Superior temporal gyrus (tissue), 1 donor: ENCODE data around the gene CCPG1.

Source experiments
- DNase-seq: peaks from one replicate; pipeline ENCODE4 v3.0.0-alpha.2; 2016; ENCODE audit errors: extremely low spot score

The CCPG1 gene

DNA sequence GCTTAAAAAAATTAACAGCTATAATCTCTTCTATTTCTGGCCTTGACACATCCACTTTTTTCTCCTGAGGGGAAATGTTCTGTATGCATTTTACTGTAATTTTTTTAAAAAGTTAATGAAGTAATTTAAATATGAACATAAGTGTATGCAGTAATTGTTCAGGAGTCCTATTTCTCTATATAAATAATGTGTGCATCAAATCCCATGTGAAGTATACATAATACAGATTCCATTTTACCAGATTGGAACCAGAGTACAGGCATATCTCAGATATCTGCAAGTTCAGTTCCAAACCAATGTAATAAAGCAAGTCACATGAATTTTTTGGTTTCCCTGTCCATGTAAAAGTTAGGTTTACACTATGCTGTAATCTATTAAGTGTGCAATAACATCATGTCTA, 26.6 kb downstream of the CCPG1 start:
- DNase-seq, result no peak

DNA sequence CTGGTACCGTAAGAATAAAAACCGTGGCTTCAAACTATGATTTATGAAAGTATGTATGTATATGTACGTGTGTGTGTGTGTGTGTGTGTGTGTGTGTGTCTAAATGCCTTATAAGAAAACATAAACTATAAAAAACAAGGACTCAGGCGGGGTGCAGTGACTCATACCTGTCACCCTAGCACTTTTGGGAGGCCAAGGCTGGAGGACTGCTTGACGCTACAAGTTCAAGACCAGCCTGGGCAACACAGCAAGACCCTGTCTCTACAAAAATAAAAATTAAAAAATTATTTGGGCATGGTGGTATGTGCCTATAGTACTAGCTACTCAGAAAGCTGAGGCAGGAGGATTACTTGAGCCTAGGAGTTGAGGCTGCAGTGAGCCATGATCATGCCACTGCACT, 29.1 kb downstream of the CCPG1 start:
- DNase-seq, result no peak

DNA sequence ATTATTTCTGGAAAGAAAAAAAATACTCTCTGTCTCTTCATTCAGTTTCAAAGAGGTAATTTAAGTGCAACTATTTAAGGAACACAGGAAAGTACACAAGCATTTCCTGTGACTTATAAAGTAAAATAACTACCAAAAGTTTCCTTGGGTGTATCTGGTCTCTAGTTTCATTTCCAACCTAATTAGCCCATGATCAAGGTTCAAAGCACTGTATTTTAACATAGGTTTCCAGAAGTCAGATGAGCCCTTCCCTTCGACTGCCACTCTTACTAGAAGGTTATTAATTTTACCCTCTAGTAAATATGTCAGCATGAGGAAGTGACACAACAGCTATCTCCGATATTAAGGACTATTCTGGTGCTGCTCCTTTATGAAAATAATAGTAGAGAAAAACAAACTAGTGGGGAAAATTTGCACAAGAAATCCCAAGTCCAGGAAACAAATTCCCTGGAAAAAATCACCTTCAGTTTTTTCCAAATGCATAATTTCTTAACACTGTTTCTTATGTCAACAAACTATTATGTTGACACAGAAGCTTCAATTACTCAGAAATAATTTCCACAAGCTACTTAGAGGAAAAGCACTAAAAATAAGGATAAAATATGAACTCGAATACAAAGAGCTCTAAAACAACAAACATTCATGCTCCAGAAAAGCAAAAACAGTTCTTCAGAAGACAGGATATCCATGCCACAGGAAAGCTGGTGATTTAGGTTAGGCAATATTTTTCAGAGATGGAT, 35.3 kb downstream of the CCPG1 start:
- DNase-seq, result no peak

DNA sequence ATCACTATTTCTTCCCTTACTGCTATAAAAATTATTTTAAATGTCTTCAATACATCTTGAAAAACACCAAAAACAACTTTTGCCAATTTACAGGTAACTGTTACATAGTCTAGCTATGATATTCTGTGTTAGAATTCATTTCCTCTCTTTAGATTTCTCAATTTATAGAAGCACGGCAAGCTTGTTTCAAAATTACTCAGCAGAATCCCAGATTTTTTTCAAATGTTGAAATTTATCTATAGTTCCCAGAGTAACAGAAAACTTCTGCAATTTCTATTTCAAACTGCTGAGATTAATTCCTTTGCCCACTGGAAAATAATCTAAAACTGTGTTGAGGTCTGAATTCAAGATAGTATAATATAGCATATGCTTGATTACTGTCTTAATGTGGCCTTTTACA, 41.2 kb downstream of the CCPG1 start:
- DNase-seq, result no peak

DNA sequence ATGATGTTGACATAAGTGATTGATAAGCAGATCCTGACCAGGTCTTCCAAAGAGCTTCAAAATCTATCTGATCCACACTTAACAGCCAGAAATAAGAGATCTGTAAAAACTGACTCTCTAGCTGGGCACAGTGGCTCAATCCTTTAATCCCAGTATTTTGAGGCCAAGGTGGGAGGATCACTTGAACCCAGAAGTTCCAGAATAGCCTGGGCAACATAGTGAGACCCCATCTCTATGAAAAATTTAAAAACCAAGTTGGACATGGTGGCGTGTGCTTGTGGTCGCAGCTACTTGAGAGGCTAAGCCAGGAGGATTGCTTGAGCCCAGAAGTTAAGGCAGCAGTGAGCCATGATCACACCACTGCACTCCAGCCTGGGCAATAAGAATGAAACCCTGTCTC, 45.5 kb downstream of the CCPG1 start:
- no peak for DNase-seq

DNA sequence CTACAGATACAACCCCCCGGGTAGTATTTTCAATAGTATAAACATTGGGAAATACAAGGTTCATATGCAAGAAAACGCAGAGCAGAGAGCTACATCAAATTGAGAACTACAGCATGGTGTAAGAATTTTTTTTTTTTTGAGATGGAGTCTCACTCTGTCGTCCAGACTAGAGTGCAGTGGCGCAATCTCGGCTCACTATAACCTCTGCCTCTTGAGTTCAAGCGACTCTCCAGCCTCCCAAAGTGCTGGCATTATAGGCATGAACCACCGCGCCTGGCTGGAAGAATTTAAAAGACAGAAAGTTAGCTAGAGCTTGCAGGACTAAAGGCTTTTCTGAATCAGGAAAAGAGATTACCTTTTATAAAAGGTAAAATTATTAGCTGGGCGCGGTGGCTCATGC, 47.1 kb downstream of the CCPG1 start:
- no peak for DNase-seq

DNA sequence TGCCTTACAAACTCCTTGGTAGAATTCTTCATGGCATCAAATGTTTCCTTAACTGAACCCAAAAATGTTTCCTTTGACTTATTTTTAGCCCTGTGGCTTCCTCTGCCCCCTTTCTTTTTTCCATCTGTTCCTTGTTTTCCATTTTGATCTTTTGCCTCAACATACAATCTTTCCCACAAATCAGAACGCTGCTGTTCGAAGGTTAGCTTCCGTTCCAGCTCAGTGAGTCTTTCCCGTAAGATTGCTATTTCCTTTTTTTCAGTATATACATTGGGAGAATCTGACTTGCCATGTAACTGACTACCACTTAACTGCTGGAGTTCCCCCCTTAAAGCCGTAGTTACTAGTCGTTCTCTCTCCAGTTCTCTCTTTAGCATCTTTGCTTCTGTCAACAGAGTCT, 47.9 kb downstream of the CCPG1 start:
- no peak for DNase-seq

DNA sequence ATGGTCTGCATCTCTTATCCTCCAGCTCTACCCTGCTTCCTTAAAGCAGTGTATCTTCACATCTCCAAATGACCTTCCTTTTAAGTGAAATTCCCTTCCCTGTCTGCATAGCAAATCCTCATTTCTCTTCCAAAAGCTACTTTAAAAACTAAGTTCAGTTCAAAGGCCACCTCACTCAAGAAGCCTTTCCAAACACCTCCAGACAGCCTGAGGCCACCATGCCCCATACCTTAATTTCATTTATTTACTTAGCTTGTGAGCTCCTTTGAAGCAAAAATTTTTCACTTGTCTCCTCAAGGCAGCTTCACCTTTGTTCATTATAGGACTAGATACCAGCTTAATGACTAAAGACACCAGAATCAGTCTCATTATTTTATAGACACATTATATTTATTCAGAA, 49.7 kb downstream of the CCPG1 start:
- no peak for DNase-seq

DNA sequence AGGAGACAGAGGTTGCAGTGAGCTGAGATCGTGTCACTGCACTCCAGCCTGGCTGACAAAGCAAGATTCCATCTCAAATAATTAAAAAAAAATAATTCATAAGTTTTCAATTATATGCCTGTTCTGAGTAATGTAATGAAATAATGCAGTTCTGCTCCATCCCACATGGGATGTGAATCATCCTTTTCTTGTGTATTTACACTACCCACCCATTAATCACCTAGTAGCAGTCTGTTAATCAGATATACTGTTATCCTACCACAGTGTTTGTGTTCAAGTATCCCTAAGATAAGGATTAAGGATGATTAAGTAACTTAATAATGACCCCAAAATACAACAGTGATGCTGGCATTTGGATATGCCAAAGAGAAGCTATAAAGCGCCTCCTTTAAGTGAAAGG, 50.4 kb downstream of the CCPG1 start:
- no peak for DNase-seq

DNA sequence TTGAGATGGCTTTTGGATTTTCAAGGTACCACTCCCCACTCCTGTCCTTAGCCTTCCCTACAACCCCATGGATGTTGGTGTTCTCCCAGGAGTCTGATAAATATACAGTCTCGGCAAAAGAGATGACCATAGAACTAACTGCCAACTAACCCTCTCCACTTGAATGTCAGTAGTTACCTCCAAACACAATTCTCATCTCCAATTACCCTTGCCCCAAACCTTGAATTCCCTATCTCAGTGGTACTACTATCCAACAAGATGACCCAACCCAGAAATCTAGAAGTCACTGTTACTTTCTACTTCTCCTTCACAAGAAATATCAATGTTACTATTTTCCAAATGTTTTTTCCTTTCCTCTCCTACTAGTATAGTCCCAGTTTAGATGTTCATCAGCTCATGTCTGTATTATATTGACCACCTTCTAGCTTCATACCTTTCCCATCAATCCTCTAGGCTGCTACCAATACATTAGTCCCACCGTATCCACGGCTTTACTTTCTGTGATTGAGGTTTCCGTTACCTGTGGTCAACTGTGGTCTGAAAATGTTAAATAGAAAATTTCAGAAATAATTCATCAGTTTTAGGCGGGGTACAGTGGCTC, 51.1 kb downstream of the CCPG1 start:
- no peak for DNase-seq

DNA sequence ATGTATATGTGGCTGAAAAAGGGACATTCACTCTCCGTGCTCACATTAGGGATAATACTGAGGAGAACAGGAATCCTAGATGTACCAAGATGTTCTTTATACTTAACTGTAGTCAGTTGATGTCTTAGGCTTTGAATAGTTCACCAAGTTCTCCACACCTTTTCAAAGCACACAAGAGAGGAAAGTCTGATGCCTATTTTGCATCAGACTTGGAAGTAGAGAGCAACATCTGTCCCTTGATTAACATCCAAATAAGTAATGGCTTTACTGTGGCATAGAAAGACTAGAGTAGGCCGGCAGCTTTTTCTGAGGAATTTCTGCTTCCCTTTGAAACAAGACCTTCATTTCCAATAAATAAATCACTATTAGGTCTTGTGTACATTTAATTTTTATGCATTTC, 55.1 kb downstream of the CCPG1 start:
- no peak for DNase-seq

DNA sequence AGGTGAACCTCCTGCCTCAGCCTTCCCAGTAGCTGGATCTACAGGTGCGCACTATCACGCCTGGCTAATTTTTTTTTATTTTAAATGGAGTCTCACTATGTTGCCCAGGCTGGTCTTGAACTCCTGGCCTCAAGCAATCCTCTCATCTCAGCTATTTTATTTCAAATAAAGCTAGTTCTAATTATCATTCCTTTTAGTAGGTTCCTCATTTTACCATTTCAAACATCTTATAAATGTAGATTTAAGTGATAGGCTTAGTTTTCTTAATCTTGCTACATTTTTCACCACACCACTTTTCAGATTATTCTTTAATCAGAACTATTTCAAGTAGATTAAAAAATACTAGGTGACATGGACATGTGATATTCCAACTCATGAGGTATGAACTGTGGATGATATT, 58.9 kb downstream of the CCPG1 start:
- no peak for DNase-seq

DNA sequence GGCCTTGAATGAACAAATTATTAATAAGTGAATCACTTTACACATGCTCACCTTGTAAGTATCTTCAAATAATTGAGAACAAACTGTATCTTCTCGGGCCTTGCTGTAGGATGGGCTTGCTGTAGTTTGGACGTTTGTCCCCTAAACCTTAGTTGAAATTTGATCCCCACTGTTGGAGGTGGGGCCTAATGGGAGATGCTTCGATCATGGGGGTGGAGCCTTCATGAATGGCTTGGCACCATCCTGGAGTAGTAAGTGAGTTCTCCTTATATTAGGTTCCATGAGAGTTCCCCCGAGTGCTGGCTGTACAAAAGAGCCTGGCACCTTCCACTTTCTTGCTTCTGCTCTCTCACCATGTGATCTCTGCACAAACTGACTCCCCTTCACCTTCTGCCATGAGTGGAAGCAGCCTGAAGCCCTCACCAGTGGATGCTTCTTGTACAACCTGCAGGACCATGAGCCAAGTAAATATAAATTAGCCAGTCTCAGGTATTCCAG, 59.8 kb downstream of the CCPG1 start:
- no peak for DNase-seq

DNA sequence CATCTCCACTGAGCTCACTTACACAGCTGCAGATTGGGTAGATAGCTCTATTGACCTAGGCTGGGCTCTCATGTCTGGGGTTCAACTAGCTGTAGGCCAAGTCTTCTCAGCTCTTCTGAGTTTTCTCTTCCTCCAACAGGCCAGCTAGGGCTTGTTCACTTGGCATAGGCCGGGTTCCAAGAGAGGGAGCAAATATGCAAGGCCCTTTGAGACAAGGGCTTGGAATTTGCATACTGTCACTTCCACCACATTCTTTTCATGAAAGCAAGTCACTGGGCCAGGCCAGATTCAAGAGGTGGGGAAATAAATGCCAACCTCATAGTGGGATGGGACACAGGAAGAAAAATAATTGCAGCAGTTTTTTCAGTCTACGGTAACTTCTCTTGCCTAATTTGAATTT, 64.0 kb downstream of the CCPG1 start:
- no peak for DNase-seq

DNA sequence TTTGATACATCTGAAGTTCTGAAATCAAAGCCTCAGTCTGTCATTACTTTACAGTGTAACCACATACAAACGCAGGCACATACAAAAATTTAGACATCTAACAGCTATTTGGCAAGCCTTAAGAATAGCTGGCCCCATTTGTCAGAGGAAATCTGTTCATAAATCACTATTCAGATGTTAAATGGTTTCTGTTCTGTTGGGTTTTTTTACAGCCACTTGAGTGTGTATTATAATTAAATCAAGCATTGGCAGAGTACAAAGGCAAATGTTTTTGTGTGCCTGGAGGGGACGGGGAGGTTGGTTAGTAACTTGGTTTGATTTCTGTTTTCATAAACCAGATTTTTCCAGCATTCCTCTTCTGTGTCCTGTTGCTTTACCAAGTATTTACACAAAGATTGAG, 65.0 kb downstream of the CCPG1 start:
- no peak for DNase-seq

DNA sequence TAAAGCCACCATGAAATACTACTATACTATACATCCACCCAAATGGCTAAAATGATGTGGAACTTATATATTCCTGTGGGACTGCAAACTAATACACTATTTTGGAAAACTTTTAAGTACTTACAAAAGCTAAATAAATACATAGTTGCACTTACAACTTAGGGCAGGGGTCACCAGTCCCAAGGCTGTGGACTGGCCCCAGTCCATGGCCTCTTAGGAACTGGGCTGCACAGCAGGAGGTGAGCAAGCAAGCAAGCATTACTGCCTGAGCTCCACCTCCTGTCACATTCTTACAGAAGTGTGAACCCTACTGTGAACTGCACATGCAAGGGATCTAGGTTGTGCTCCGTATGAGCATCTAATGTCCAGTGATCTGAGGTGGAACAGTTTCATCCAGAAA, 71.0 kb downstream of the CCPG1 start:
- DNase-seq, result no peak

DNA sequence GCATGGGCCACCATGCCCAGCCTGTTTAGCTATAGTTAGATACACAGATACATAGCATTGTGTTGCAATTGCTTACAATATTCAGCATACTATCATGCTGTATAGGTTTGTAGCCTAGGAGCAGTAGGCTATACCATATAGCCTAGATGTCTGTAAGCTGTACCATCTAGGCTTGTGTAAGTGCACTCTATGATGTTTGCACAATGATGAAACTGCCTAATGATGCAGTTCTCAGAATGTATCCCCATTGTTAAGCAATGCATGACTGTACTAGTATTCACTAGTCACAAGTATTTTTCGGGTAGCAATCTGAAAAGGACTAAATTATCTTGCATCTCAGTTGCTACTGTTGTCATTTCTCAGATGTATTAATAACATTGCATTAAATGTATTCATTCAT, 73.2 kb downstream of the CCPG1 start:
- DNase-seq, result no peak

DNA sequence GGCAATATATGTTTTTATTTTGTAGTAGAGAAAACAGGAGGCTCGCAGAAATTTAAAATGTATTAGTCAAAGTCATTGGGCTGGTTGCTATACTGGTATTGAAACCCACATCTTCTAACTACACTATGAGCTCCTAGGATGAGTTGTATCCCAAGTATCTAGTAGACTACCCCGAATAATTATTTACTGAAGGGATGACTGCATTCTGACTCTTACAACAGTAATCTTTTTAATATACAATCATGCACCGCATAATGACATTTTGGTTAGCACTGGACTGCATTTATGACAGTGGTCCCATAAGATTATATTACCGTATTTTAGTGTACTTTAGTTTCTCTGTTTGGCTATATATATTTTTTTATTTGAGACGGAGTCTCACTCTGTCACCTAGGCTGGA, 73.8 kb downstream of the CCPG1 start:
- no peak for DNase-seq

DNA sequence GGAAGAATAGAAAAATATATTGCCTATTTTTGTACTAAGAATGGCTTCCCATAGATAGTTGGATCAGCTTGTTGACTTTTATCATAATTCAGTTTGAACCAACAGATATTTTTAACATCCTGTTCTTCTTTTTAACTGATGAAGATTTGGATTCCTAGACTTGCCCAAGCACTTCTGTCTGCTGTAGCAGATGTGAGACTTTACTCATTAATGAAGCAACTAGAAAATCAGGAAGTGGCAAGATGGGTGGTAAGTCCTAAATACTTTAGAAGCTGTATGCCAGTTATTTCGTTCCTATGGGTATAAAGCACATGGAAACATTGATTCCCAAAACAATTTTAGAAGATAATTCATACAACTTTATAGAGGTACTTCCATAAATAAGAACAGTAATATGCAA, 80.8 kb downstream of the CCPG1 start:
- no peak for DNase-seq

DNA sequence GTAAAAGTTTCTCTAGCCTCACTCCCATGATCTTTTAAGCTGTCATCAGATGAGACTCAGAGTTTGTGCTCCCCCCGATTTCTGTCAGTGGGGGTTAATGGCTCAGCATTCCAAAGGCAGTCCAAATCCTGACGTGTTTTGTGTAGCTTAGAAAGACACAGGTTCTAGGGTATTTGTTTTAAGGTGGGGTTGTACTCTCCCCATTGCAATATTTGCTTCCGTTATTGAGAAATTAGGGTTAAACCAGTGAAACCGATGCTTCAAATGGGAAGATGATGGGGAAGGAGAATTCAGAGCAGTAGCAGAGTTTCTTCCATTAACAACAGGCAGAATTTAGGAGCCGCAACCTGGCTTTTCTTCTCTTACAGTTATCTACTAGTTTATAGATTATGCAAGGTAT, 85.7 kb downstream of the CCPG1 start:
- DNase-seq, result no peak

DNA sequence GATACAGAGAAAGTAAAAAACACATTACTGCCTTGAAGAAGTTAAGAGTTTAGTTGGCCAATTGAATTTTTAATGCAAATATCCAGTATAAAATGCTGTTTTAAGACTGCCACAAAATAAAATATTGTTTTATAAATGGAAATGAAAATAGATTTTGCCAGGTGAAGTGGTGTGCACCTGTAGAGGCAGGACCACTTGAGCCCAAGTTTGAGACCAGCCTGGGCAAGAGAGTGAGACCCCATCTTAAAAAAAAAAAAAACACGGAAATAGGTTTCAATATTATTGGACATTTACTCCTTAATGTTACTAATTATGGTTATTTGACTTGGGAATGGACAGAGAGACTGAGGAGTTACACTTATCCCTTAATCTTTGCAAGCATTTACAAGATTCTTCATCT, 87.2 kb downstream of the CCPG1 start:
- no peak for DNase-seq

DNA sequence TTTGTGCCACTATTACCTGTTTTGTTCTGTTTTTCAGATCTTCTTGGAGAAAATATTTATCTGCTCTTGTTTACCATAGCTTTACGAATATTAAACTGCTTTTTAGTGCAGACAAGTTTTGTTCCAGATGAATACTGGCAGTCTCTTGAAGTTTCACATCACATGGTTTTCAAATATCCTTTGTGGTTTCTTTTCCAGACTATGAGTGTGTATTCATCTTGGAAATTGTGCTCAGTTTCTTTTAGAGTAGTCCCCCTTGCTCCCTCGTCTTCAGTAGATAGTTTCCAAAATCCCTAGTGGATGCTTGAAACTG, 88.0 kb downstream of the CCPG1 start:
- DNase-seq, result no peak

DNA sequence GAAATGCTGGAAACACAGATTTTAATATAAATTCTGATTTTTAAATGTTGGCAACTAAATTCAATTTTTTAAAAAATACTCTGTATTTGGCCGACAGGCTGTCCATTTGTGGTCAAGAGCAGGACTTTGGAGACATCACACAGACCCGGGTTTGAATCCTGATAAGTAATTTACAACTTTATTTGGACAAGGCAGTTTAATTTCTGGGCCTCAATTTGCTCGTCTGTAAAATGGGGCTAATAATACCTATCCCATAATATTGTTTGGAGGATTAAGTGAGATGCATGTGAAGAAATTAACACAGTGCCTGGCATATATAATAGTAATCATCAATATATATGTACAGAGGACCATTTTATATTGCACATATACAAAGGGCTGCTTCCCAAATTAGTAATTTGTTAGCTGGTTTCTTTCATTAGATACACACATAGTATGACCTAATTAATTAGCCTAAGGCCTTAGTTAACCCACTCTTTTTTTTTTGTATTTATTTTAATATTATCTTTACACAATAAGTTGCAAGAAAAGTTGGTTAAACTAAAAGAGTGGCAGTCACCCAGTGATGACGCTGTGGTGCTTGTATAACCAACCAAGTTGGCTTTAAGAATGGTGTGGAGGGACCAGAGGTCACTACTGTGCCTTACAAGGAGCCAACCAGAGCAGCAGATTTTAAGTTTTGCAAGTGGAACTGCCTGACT, 88.5 kb downstream of the CCPG1 start:
- DNase-seq, result peak; percentile 18
